GM12875 (cell line): ENCODE data around the gene CCP110.

ENCODE experiments used
- H3K4me3 ChIP-seq: one replicate; pipeline ENCODE4 v1.5.1; 2011; ENCODE audit warnings: low read depth, low read length, control low read depth
- CTCF ChIP-seq: IDR thresholded peaks from 2 replicates; pipeline ENCODE4 v1.5.1; 2011; ENCODE audit warnings: low read depth, mild to moderate bottlenecking, control low read depth, inconsistent platforms, low read length, moderate library complexity, borderline replicate concordance; ENCODE audit not compliant: insufficient read depth

The CCP110 gene

GRCh38 chr16:19482291-19482690, 41.5 kb upstream of the CCP110 start:
- no peak for TF ChIP-seq CTCF
- H3K4me3 ChIP-seq, result no peak overlapping the region

GRCh38 chr16:19484096-19484495, 39.6 kb upstream of the CCP110 start:
- TF ChIP-seq CTCF, result no peak
- H3K4me3 ChIP-seq, result no peak overlapping the region

- no peak overlapping the region for H3K4me3 ChIP-seq
- TF ChIP-seq CTCF, result no peak
These were observed 38.1 kb upstream of the CCP110 start for GRCh38 chr16:19485611-19486010.

GRCh38 chr16:19486051-19486450, 37.7 kb upstream of the CCP110 start:
- no peak overlapping the region for H3K4me3 ChIP-seq
- no peak for TF ChIP-seq CTCF

GRCh38 chr16:19486750-19487325, 36.9 kb upstream of the CCP110 start:
- TF ChIP-seq CTCF, result no peak
- no peak overlapping the region for H3K4me3 ChIP-seq

- TF ChIP-seq CTCF, result no peak
- no peak overlapping the region for H3K4me3 ChIP-seq
These were observed 35.5 kb upstream of the CCP110 start for GRCh38 chr16:19488213-19488640.

GRCh38 chr16:19490619-19491018, 33.1 kb upstream of the CCP110 start:
- H3K4me3 ChIP-seq, result no peak overlapping the region
- no peak for TF ChIP-seq CTCF
